ENCODE results near the gene KCNN3. TPM values are rescaled to one million over a fixed set of nuclear protein-coding genes. Genes with fewer than 3 reads are reported as not detected.
"Not testable (repeated sequence)": the region's sequence is repeated elsewhere in the genome, so short reads cannot be mapped to it uniquely, and the experiment has no call there.

KCNN3 gene
- total RNA-seq, 2 donors from 2014 or later, result 3.9 to 4.4 TPM

- TF ChIP-seq CTCF (IDR thresholded peaks at IDR 0.05), result no peak
- H3K27ac ChIP-seq, result no peak overlapping the region
- H3K4me1 ChIP-seq, result peaks cover 0 to 19% of the 10 kb centered on the region in 2 donors
- no peak for DNase-seq (ENCODE audit: low spot score)
- H3K27me3 ChIP-seq, result no peaks in the 10 kb centered on the region
- no peaks in the 10 kb centered on the region for H3K36me3 ChIP-seq
- no peaks in the 10 kb centered on the region for H3K9me3 ChIP-seq
- no peak overlapping the region for H3K4me3 ChIP-seq
These were observed 38.9 kb upstream of the KCNN3 start for GRCh38 chr1:154908937-154909336.

GRCh38 chr1:154908129-154908528, 38.0 kb upstream of the KCNN3 start:
- not testable (repeated sequence) for DNase-seq (ENCODE audit: low spot score); H3K36me3 ChIP-seq; H3K9me3 ChIP-seq; H3K27me3 ChIP-seq; H3K27ac ChIP-seq; H3K4me3 ChIP-seq
- H3K4me1 ChIP-seq, result peaks cover 0 to 13% of the 10 kb centered on the region in 2 donors

- Histone ChIP-seq H3K27ac (no peak overlapping the region), H3K27me3 (no peaks in the 10 kb centered on the region), H3K36me3 (no peaks in the 10 kb centered on the region), H3K4me3 (no peak overlapping the region), H3K9me3 (no peaks in the 10 kb centered on the region), H3K4me1 (peaks cover 0 to 3% of the 10 kb centered on the region in 2 donors)
- TF ChIP-seq CTCF (IDR thresholded peaks at IDR 0.05), result peak; percentile 16 to 57
- no peak for DNase-seq (ENCODE audit: low spot score)
These were observed 36.6 kb upstream of the KCNN3 start for GRCh38 chr1:154906621-154907081.

GRCh38 chr1:154902938-154903566, 33.0 kb upstream of the KCNN3 start:
- H3K27me3 ChIP-seq, result no peaks in the 10 kb centered on the region
- no peak overlapping the region for H3K27ac ChIP-seq
- H3K4me3 ChIP-seq, result no peak overlapping the region
- H3K36me3 ChIP-seq, result no peaks in the 10 kb centered on the region
- no peak for DNase-seq (ENCODE audit: low spot score)
- no peaks in the 10 kb centered on the region for H3K9me3 ChIP-seq
- H3K4me1 ChIP-seq, result no peaks in the 10 kb centered on the region
- no peak for TF ChIP-seq CTCF (IDR thresholded peaks at IDR 0.05)

GRCh38 chr1:154901591-154901990, 31.5 kb upstream of the KCNN3 start:
- H3K27me3 ChIP-seq, result no peaks in the 10 kb centered on the region
- no peaks in the 10 kb centered on the region for H3K36me3 ChIP-seq
- H3K27ac ChIP-seq, result no peak overlapping the region
- no peak overlapping the region for H3K4me3 ChIP-seq
- TF ChIP-seq CTCF (IDR thresholded peaks at IDR 0.05), result no peak
- no peaks in the 10 kb centered on the region for H3K9me3 ChIP-seq
- H3K4me1 ChIP-seq, result peaks cover 0 to 4% of the 10 kb centered on the region in 2 donors
- no peak for DNase-seq (ENCODE audit: low spot score)

GRCh38 chr1:154899041-154899440, 29.0 kb upstream of the KCNN3 start:
- Histone ChIP-seq H3K27me3 (no peaks in the 10 kb centered on the region), H3K36me3 (no peaks in the 10 kb centered on the region), H3K9me3 (no peaks in the 10 kb centered on the region), H3K4me1 (peaks cover 0 to 5% of the 10 kb centered on the region in 2 donors), H3K4me3 (no peak overlapping the region), H3K27ac (no peak overlapping the region)
- DNase-seq (ENCODE audit: low spot score), result no peak
- no peak for TF ChIP-seq CTCF (IDR thresholded peaks at IDR 0.05)
